HG02642 (cell line): Measurements from ENCODE around the gene TNFAIP2.

Source experiments
- ATAC-seq: cut with Tn5 transposase; IDR thresholded peaks from one replicate; pipeline ENCODE4 v1.9.1; 2021; ENCODE audit warnings: mild to moderate bottlenecking; ENCODE audit not compliant: unreplicated experiment, poor library complexity

The TNFAIP2 gene

GRCh38 chr14:103093856-103094405 lies 29.3 kb upstream of the TNFAIP2 start:
- no peak for ATAC-seq

GRCh38 chr14:103094406-103095209 lies 28.7 kb upstream of the TNFAIP2 start, which contains the start of gene EXOC3L4:
EXOC3L4 (plus strand) TSS chr14:103094725; CDS start chr14:103100220, 5,495 bp downstream.
- ATAC-seq = no peak

GRCh38 chr14:103095210-103095778 lies 28.0 kb upstream of the TNFAIP2 start:
- ATAC-seq = no peak

GRCh38 chr14:103096387-103096786 lies 26.9 kb upstream of the TNFAIP2 start:
- ATAC-seq = no peak

- ATAC-seq = no peak
Observed at GRCh38 chr14:103097244-103097993, 25.8 kb upstream of the TNFAIP2 start.

- ATAC-seq = no peak
Observed at GRCh38 chr14:103097994-103098957, 25.0 kb upstream of the TNFAIP2 start.

- no peak for ATAC-seq
Observed at GRCh38 chr14:103099081-103099732, 24.1 kb upstream of the TNFAIP2 start.

- ATAC-seq = no peak
Observed at GRCh38 chr14:103099733-103100280, 23.5 kb upstream of the TNFAIP2 start.

GRCh38 chr14:103100281-103101121 lies 22.8 kb upstream of the TNFAIP2 start:
- no peak for ATAC-seq

GRCh38 chr14:103101257-103101962 lies 21.9 kb upstream of the TNFAIP2 start:
- ATAC-seq = no peak

- no peak for ATAC-seq
Observed at GRCh38 chr14:103101963-103102688, 21.1 kb upstream of the TNFAIP2 start.

GRCh38 chr14:103102689-103103260 lies 20.5 kb upstream of the TNFAIP2 start:
- ATAC-seq = no peak

GRCh38 chr14:103103461-103104388 lies 19.5 kb upstream of the TNFAIP2 start:
- no peak for ATAC-seq

- no peak for ATAC-seq
Observed at GRCh38 chr14:103104389-103104653, 18.9 kb upstream of the TNFAIP2 start.

GRCh38 chr14:103104654-103105452 lies 18.4 kb upstream of the TNFAIP2 start:
- ATAC-seq = peak; percentile 53
